Frontal cortex (tissue), 4 donors: Measurements from ENCODE around the gene AGFG2. TPM values are rescaled to one million over a fixed set of nuclear protein-coding genes. Genes with fewer than 3 reads are reported as not detected.

Experiments used
- DNase-seq, 2 donors: peaks; one replicate each; pipeline ENCODE4 v3.0.0; 2012; ENCODE audit warnings: low spot score in 2 of 2
- FAIRE-seq: peaks from 2 replicates; lab custom pipeline; 2012; peaks lifted over from hg19 to GRCh38; lab: Jason Lieb, UNC
- total RNA-seq: library from RNA; depleted of rRNA; stranded (reverse); fragments of >200 nt; gene quantifications from one replicate; pipeline ENCODE4 v1.2.3, GENCODE V29; 2014
- donor health status: control.
- donor health status: control.
- donor health status: control.

AGFG2 gene
- total RNA-seq, 1 donor from 2014 or later, result 2.0 TPM

DNA sequence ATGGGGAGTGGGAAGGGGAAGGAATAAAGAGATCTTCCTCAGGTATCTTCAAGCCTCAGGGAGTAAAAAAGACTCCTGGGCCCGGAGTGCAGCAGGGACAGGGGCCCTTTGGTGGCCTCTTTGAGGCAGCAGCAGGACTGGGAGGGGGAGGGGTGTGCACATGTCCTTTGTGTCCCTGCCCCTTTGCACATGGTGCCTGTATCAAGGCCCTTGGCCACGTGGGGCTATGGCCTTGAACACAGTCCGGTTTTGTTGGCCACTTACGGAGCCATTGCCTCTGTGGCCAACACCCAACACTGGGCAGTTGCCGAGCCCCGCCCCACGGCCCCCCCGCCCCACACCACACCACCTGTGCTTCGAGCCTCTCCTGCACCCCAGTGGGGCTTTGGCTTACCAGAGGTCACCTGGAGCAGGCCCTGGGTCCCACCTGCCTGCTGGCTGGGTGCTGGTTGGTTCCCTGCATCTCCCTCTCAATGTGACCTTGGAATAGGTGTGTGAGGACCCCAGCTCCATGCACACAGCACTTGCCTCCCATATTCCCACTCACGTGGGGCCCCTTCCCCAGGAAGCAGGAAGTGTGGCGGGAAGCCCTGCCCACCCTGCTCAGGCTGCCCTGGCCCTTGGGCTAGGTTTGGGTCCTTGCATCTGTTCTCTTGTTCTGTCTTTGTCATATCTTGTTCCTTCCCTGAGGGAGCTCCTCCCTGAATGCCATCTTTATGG lies 29.3 kb downstream of the AGFG2 start:
- FAIRE-seq, result no peak

DNA sequence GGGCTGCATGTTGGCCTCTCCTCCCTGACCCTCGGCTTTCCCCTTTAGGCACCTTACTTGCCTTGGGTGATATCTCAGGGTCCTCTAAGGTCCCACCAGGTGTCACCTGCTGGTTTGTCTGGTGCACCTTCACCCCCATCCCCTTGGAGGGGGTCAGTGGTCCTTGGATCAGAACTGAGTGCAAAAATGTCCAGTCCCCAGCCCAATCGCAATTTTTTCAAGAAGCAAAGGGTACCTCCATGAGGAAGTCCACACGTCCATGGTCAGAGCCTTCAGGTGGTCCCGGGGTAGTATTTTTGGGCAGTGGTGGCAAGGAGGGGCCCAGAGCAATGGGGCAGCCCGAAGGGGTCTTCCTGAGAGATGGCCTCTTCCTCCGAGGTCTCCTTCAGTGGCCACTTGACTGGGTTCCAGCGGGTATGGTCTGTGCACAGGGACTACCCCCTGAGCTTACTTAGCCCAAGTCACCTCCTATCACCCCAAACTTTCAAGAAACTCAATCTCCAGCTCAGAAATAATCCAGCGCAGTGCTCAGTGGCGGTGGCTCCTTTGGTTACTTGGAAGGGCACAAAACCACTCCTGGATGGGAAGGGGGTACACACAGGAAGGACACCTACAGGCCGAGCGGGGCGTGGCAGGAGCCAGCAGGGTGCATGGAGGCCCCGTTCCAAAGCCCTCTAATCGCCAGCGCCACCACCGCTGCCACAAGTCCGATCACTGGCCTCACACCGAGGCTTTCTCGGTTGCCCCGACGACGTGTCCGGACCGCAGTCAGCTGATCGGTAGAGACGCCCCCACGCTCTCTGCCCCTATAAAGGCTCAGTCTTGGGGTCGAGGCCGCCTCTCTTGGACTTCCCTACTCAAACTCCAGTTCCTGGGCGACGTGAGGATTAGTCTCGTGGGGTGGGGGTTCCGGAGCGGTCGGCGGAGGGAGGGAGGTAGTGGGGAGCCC lies 30.2 kb downstream of the AGFG2 start:
- FAIRE-seq, result no peak
- peak in 1 of 2 donors; percentile 59 for DNase-seq

More for the DNA sequence above, 29.3 kb downstream of the AGFG2 start:
- no peak for DNase-seq

DNA sequence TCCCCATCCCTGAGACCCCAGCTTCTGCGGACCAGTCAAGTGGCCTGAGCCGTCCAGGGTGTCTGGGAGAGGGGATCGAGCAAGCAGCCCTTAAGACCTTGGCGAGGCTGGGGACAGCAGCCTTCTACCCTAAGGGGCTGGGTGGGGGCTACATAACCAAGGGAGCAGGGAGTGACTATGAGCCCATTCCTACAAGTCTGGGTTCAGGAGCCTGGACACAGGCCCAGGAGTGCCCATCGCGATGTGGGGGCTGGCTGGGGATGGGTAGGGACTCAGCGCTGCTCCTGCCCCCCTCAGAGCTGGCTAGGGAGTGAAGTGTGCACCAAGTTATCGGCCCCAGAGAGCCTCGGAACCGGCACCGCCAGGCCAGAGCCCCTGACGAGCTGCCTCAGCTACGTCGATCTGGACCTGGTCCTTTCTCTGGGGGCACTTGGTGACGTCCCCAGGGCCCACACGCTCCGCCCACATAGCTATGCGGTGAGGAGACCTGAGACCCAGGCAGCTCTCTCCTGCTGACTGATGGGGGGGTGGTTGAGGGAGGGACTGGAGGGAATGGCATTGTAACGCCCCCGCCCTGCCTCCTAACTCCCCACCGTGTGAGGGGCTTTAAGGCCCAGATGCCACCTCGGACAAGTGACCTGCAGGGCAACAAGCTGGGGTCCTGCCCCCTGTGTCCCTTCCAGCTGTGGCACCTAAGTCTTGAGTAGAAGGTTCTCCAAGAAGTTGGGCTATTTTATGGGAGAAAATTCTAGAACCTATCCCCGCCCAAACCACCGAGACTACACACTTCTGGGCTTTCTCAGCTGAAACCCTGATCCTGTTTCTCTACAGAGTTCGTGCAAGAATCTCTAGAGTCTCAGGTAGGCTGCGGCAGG lies 32.2 kb downstream of the AGFG2 start:
- FAIRE-seq (no peak), DNase-seq (no peak)

- DNase-seq (no peak), FAIRE-seq (no peak)
Observed at GRCh38 chr7:100571829-100572116, 32.8 kb downstream of the AGFG2 start.

DNA sequence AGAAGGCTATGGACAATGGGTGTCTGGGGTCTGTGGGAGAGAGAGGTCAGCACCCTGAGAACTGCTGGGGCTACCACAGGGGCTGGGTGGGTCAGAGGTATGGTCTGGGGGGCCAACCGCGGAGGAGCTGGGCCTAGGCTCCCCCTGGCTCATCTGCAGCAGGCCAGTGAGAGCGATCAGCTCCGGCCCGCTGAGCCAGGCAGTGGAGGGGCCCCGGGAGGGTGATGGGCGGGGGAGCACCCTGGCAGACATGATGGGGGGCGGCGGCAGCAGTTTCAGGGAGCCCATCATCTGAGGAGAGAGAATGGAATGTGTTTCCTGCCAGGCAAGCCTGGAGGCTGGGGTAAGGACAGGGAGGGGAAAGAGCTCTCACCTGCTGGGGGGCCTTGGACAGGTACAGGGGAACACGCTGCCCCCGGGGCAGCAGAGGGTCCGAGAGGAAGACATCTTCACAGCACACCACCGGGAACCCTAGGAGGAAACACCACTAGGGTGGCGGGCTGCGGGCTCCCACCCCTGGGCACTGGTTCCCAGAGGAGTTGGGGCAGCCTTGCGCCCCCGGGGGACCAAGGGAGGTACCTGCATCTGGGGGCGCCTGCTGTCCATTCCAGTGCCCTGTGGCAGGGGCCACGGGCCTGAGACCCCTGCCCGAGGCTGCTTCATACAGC lies 33.4 kb downstream of the AGFG2 start:
- no peak for DNase-seq

DNA sequence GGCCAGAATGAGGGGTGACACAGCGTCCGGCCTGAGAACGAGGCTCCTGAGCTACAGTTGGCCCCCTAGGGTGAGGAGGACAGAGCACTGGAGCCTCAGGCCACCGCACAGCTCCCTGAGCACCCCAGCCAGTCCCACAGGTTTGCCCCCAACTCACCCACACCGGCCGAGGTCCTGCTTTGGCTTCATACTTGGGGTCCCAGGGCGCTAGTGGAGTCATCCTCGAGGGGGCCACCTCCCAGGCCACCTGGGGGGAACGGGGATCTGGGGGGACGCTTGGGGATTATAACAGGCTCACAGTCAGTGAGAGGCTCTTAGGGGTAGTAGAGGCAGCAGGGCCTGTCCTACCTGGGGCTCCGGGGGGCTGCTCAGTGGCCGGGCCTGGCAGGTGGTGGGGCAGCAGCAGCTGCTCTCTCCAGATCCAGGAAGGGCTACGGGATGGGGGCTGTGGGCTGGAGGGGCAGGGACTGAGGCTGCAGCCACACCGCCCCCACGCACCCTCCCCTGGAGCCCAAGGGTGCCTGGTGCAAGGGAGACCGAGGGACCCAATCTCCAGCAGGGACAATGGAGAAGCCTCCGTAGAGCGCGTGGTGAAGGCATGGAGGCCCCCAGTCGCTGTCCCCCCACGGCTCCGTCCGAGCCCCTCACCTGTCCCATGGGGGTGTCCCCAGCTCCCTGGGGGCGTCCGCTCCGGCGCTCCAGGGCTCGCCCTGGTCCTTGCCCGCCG lies 34.1 kb downstream of the AGFG2 start:
- DNase-seq, result no peak
- FAIRE-seq, result no peak

More for the DNA sequence above, 33.4 kb downstream of the AGFG2 start:
- FAIRE-seq, result no peak

- no peak for FAIRE-seq
- no peak for DNase-seq
Observed at GRCh38 chr7:100573691-100574361, 34.8 kb downstream of the AGFG2 start, which contains the start of gene SAP25. SAP25 (minus strand) TSS chr7:100573900; CDS start chr7:100573742, 158 bp downstream.

- DNase-seq, result no peak
- FAIRE-seq, result no peak
Observed at GRCh38 chr7:100574362-100575205, 35.6 kb downstream of the AGFG2 start.

GRCh38 chr7:100575206-100575631 lies 36.2 kb downstream of the AGFG2 start:
- FAIRE-seq (no peak), DNase-seq (no peak)

DNA sequence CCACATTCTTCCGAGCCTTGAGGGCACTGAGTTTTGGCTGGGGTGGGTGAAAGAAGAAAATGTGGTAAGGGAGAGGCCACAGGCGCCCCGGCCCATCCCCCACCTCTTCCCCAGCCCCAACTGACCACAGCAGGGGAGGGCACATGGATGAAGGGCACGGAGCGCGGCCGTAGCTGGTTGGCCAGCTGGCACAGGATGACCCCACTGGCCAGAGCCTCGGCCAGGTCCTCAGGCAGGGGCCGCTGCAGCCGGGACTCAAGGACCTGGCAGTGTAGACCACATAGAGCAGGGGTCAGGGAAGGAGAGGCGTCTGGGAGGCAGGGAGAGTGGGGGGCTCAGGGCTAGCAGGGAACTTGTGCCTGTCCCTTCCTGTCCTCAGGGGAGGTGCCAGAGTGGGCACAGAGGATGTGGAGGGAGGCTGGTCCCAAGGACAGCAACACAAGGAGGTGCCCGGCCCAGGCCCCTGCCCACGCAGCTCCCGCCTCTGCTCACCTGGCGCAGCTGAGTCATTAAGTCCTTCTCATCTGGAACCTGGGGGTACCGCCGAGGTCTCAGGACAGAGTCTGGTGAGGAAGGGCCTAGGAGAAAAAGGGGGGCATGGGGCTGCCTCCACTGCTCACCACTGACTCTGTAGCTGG lies 36.9 kb downstream of the AGFG2 start:
- FAIRE-seq (no peak), DNase-seq (no peak)

- DNase-seq (no peak), FAIRE-seq (no peak)
Observed at GRCh38 chr7:100576384-100576993, 37.5 kb downstream of the AGFG2 start.

- FAIRE-seq (no peak), DNase-seq (no peak)
Observed at GRCh38 chr7:100577103-100577502, 38.1 kb downstream of the AGFG2 start.

DNA sequence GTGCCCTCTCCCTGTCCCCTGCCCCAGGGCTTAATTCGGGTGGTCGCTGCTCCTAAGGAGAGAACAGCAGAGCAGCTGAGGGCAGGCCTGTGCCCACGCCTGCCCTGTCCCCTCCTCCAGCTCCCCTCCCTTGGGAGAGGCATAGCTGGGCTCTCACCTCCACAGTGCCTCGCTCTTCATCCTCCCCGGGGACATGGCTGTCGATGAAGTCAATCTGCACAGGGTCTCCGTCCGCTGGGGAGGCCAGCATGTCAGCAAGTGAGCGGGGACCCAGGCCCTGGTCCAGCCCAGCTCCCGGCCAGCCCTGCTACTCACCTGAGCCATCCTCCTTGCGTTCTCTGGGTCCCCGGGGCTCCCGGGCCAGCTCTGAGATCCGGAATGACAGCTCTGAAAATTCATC lies 38.5 kb downstream of the AGFG2 start:
- no peak for DNase-seq
- no peak for FAIRE-seq

DNA sequence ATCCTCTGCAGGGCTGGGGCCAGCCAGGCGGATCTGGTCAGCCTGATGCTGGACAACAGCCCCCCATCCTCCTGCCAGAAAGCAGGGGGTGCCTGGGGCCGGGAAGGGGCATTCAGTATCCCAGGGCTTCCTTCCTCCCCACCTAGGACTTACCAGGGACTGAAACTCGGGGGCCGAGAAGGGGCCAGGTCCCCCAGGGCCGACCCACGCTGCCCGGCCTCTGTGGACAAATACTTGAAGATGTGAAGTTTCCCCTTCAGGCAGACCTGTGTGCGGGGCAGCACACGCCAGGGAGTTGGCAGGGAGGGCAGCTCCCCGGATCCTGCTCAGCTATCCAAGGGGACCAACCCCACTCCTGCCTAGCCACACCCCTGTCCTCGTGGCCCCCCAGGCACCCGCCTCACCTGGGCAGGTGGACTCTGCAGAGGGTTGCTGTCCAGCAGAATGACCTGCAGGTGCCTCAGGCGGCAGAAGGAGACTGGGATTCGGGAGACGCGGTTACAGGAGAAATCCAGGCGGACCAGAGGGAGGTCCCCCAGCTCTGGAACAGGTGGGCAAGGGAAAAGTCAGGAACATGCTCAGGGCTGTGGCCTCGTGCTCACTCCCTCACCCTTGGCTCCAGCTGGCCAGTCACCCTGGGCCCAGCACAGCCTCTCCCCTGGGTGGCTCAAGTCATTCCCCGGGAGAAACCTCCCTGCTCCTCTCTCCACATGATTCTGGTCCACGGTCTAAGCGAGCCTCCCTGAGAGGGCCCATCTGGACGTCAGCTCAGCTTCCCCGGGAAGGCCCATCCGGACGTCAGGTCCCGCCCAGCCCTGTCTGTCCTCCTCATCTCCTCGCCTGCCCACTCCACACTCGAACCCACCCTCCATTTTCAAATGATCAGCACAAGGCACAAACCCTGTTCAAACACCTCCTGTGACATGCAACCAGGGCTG lies 39.5 kb downstream of the AGFG2 start:
- DNase-seq, result no peak
- no peak for FAIRE-seq

- no peak for FAIRE-seq
- no peak for DNase-seq
Observed at GRCh38 chr7:100580466-100581283, 41.7 kb downstream of the AGFG2 start.
